ENCODE results near the gene KDF1.
"Not testable (repeated sequence)": the region's sequence is repeated elsewhere in the genome, so short reads cannot be mapped to it uniquely, and the experiment has no call there.

KDF1 gene

DNA sequence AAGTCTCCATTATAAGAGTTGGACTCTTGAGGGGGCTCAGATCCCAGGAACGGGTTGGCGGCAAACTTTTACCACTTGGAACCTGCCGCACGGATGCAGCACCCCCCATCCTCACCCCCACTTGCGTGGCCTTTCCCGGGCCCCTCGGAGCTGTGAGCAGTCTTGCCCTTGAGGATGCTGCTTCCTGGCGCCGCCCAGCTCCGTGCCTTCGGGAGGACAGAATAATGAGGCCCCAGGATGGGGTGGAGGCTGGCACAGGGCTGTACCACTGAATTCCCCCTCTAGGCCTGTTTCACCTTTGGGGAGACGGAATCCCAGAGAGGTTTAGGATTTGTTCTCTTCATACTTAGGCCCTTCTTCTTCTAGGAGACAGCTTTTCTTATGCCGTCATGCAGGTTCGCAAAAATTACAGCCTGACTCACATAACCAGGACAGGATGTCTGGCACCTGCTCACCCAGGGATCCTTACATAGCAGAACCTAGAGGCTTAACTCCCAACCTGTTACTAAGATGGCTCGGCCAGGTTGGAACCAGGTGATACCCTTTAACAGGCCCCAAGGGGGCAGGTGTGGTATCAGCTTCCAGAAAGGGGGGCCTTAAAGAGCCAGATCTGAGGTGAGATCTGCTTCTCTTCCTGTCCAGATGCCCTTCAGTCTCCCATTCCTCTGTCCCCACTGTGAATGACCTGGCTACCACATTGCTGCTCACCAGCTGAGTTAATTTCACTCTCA is 34.7 kb upstream of the KDF1 start:
- peak overlapping the region; percentile 75 for H3K4me3 ChIP-seq (ENCODE audit: low read depth, low read length)
- CTCF ChIA-PET = interaction anchor here (0.6 to 9.7 kb wide), 17 partner anchors 8 to 392 kb away, joined by 3 to 122 read pairs (median 5); partner anchors contain the start of gene TENT5B
- no peak for DNase-seq (ENCODE audit: low read depth, low spot score)
- TF ChIP-seq, protein P1, sequence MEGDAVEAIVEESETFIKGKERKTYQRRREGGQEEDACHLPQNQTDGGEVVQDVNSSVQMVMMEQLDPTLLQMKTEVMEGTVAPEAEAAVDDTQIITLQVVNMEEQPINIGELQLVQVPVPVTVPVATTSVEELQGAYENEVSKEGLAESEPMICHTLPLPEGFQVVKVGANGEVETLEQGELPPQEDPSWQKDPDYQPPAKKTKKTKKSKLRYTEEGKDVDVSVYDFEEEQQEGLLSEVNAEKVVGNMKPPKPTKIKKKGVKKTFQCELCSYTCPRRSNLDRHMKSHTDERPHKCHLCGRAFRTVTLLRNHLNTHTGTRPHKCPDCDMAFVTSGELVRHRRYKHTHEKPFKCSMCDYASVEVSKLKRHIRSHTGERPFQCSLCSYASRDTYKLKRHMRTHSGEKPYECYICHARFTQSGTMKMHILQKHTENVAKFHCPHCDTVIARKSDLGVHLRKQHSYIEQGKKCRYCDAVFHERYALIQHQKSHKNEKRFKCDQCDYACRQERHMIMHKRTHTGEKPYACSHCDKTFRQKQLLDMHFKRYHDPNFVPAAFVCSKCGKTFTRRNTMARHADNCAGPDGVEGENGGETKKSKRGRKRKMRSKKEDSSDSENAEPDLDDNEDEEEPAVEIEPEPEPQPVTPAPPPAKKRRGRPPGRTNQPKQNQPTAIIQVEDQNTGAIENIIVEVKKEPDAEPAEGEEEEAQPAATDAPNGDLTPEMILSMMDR (IDR thresholded peaks at IDR 0.05; ENCODE audit: insufficient read depth, low read length, missing control alignments) = no peak
- POLR2A ChIA-PET = interaction anchor here (0.9 to 2.3 kb wide), 3 partner anchors 33 to 144 kb away, joined by 3 to 7 read pairs (median 3); partner anchors contain the start of gene GPATCH3

- no peak for DNase-seq (ENCODE audit: low read depth, low spot score)
- POLR2A ChIA-PET = interaction anchor here (0.6 to 2.3 kb wide), 7 partner anchors 11 to 145 kb away, joined by 3 to 7 read pairs (median 4); partner anchors contain the start of genes GPATCH3 and GPN2
- CTCF ChIA-PET = interaction anchor here (0.8 to 9.7 kb wide), 13 partner anchors 8 to 393 kb away, joined by 3 to 122 read pairs (median 9); partner anchors contain the start of gene TENT5B
- peak overlapping the region; percentile 75 for H3K4me3 ChIP-seq (ENCODE audit: low read depth, low read length)
- TF ChIP-seq, protein P1 (IDR thresholded peaks at IDR 0.05; ENCODE audit: insufficient read depth, low read length, missing control alignments) = no peak
Measured at GRCh38 chr1:26994020-26994786, 33.9 kb upstream of the KDF1 start.

- ChIA-PET CTCF (interaction anchor here (1.8 to 9.7 kb wide), 7 partner anchors 7 to 102 kb away, joined by 5 to 122 read pairs (median 60); partner anchors contain the start of gene TENT5B), POLR2A (interaction anchor here (0.7 to 2.3 kb wide), 7 partner anchors 11 to 106 kb away, joined by 3 to 7 read pairs (median 4); partner anchors contain the start of genes GPATCH3 and GPN2)
- peak within 1 kb of the TSS; percentile 75 for H3K4me3 ChIP-seq (ENCODE audit: low read depth, low read length)
- TF ChIP-seq, protein P1 (IDR thresholded peaks at IDR 0.05; ENCODE audit: insufficient read depth, low read length, missing control alignments) = no peak
- DNase-seq (ENCODE audit: low read depth, low spot score) = no peak
Measured at GRCh38 chr1:26993237-26994019, 33.2 kb upstream of the KDF1 start, which contains the start of gene TRNP1. TSS of gene TRNP1 (plus strand) at chr1:26993692. CDS start at chr1:26993787, 95 bp downstream.

DNA sequence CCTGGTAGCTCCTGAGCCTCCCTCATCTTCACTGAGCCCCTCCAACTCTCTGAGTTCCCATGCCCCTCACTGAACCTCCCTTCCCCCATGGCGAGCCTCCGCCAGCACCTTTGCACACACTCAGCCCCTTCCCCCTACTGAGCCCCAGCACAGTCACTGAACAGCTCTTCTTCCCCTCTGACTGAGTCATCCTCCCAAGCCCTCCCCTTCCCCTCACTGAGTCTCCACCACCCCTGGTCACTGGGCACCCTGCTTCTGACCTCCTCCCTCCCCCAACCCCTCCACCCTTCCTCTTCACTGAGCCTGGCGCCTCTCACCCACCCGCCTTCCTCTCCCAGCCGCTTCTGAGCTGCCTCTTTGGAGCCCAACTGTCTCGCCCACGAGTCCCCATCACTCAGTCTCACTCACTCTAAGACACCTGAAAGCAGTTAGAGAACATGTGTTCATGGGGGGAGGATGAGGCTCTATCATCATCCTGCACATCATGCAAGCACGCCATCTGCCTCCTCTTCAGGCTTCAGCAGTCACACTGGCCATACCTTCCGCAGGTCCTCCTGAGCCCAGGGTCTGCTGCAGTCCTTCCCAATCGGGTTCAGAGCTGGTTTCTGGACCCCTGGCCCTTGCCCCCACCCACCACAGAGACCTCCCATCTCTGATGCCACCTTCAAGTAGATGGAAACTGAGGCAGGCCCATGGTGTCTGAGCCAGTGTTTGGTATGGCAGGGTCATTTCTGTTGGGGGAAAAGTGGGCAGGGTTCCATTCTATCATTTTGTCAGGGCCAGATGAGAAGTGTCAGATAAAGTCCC is 31.2 kb upstream of the KDF1 start:
- TF ChIP-seq, protein P1 (IDR thresholded peaks at IDR 0.05; ENCODE audit: insufficient read depth, low read length, missing control alignments) = no peak
- H3K4me3 ChIP-seq (ENCODE audit: low read depth, low read length) = no peak overlapping the region
- POLR2A ChIA-PET = interaction anchor here (0.5 kb wide), 1 partner anchor 15 kb away, joined by 3 read pairs; no protein-coding TSS in a partner anchor
- CTCF ChIA-PET = interaction anchor here (8.1 kb wide), 1 partner anchor 24 kb away, joined by 92 read pairs; no protein-coding TSS in a partner anchor
- DNase-seq (ENCODE audit: low read depth, low spot score) = no peak

- DNase-seq (ENCODE audit: low read depth, low spot score); POLR2A ChIA-PET; H3K4me3 ChIP-seq (ENCODE audit: low read depth, low read length): not testable (repeated sequence)
- CTCF ChIA-PET = interaction anchor here (6.2 kb wide), 1 partner anchor 7 kb away, joined by 60 read pairs; no protein-coding TSS in a partner anchor
Measured at GRCh38 chr1:26989403-26990109, 29.3 kb upstream of the KDF1 start.
